GM12878 (cell line): ENCODE results near the gene PLEK2. TPM values are rescaled to one million over a fixed set of nuclear protein-coding genes. Genes with fewer than 3 reads are reported as not detected.

ENCODE experiments used
- ATAC-seq: fragments of 200-7000 bp; cut with Tn5 transposase; 3 replicates; pipeline ENCODE4 v1.9.1; 2020; ENCODE audit warnings: mild to moderate bottlenecking, moderate library complexity
- BruUV-seq: library from RNA; stranded (reverse); fragments of 400-500 nt; replicated peaks from 2 replicates; lab custom pipeline; 2021; lab: Mats Ljungman, UMichigan
- CTCF ChIA-PET: fragments of 300-600 bp; sonication (Branson Sonifier 250); formaldehyde crosslinking; extraction: SDS; loops from one replicate; lab custom pipeline; 2021; ENCODE audit warnings: inconsistent platforms; lab: Yijun Ruan, JAX
- POLR2A ChIA-PET: fragments of 350-600 bp; formaldehyde crosslinking; extraction: SDS; loops from one replicate; lab custom pipeline; 2021; ENCODE audit warnings: inconsistent platforms; lab: Charles Lee
- RAD21 ChIA-PET: fragments of 300-600 bp; sonication (Branson Sonifier 250); formaldehyde crosslinking; loops from one replicate; lab custom pipeline; 2023; ENCODE audit warnings: antibody characterized with exemption; ENCODE audit not compliant: unreplicated experiment; lab: Charles Lee
- SMC1A ChIA-PET: fragments of 300-600 bp; sonication (Branson Sonifier 250); formaldehyde crosslinking; loops from one replicate; lab custom pipeline; 2023; ENCODE audit not compliant: unreplicated experiment, uncharacterized antibody; lab: Charles Lee
- DNase-seq: peaks from one replicate; pipeline ENCODE4 v3.0.0-alpha.2; 2011; ENCODE audit warnings: low read depth, low spot score
- FAIRE-seq: peaks from 3 replicates; lab custom pipeline; 2011; peaks lifted over from hg19 to GRCh38; lab: Jason Lieb, UNC
- H2AFZ ChIP-seq: 2 replicates; pipeline ENCODE4 v1.6.0; 2011; ENCODE audit warnings: low read depth, low read length, control low read depth; ENCODE audit not compliant: control insufficient read depth
- H3K27ac ChIP-seq: 2 replicates; pipeline ENCODE4 v1.5.1; 2011; ENCODE audit warnings: control low read depth; ENCODE audit not compliant: control insufficient read depth, insufficient read depth
- H3K27me3 ChIP-seq, 2 experiments: replicated peaks in 1 of 2; 2 replicates each; pipeline versions ENCODE4 v1.6.0 to v1.6.1; 2011; ENCODE audit warnings: low read length in 1 of 2; ENCODE audit not compliant: control insufficient read depth in 2 of 2, insufficient read depth in 2 of 2
- H3K36me3 ChIP-seq, 2 experiments: 2 replicates each; pipeline ENCODE4 v1.5.1; 2011; ENCODE audit warnings: low read length in 1 of 2; ENCODE audit not compliant: control insufficient read depth in 2 of 2, insufficient read depth in 2 of 2
- H3K4me1 ChIP-seq: 2 replicates; pipeline ENCODE4 v1.6.1; 2011; ENCODE audit warnings: mild to moderate bottlenecking, low read length, moderate library complexity, mixed read lengths; ENCODE audit not compliant: control insufficient read depth, insufficient read depth
- H3K4me2 ChIP-seq: 2 replicates; pipeline ENCODE4 v1.6.0; 2011; ENCODE audit warnings: control low read depth; ENCODE audit not compliant: control insufficient read depth, insufficient read depth
- H3K4me3 ChIP-seq: fragments of 200-600 bp; sonication (generic); 2 replicates; pipeline ENCODE4 v1.5.1; 2016
- H3K79me2 ChIP-seq: 2 replicates; pipeline ENCODE4 v1.6.0; 2011; ENCODE audit warnings: low read length; ENCODE audit not compliant: control insufficient read depth, insufficient read depth
- H3K9ac ChIP-seq: 2 replicates; pipeline ENCODE4 v1.8.0; 2011; ENCODE audit warnings: low read length, control low read depth, mixed read lengths; ENCODE audit not compliant: control insufficient read depth, insufficient read depth
- H3K9me3 ChIP-seq: replicated peaks from 3 replicates; pipeline ENCODE4 v1.5.1; 2011; ENCODE audit warnings: mild to moderate bottlenecking, low read length; ENCODE audit not compliant: control insufficient read depth, insufficient read depth
- H4K20me1 ChIP-seq: 2 replicates; pipeline ENCODE4 v1.6.0; 2011; ENCODE audit not compliant: control insufficient read depth, insufficient read depth
- KAT2A ChIP-seq: conservative IDR thresholded peaks from 2 replicates; pipeline ENCODE4 v1.6.1; 2011; ENCODE audit warnings: low read depth, low read length; ENCODE audit not compliant: control insufficient read depth
- KLF5 ChIP-seq: fragments of 450-650 bp; IDR thresholded peaks from 2 replicates; pipeline ENCODE4 v1.6.1; 2014; ENCODE audit warnings: mild to moderate bottlenecking; ENCODE audit not compliant: partially characterized antibody
- MEF2B ChIP-seq: fragments of 450-650 bp; IDR thresholded peaks from 2 replicates; pipeline ENCODE4 v1.6.1; 2018; ENCODE audit warnings: mild to moderate bottlenecking, moderate library complexity; ENCODE audit not compliant: partially characterized antibody, poor library complexity, severe bottlenecking
- MTA3 ChIP-seq: IDR thresholded peaks from 2 replicates; pipeline ENCODE4 v1.6.1; 2012; ENCODE audit warnings: low read length, inconsistent platforms, borderline replicate concordance
- MYB ChIP-seq: fragments of 150-350 bp; IDR thresholded peaks from 2 replicates; pipeline ENCODE4 v1.6.1; 2014; ENCODE audit warnings: mild to moderate bottlenecking, low read depth, low read length, borderline replicate concordance
- POLR2AphosphoS2 ChIP-seq: IDR thresholded peaks from 2 replicates; pipeline ENCODE4 v1.6.1; 2011; ENCODE audit warnings: low read depth, mild to moderate bottlenecking, low read length, improper control_type of control experiment, moderate library complexity
- PRDM15 ChIP-seq: fragments of 450-650 bp; formaldehyde crosslinking; IDR thresholded peaks from 2 replicates; pipeline ENCODE4 v1.4.0; 2020; ENCODE audit warnings: mild to moderate bottlenecking, moderate library complexity
- ZBTB11 ChIP-seq: fragments of 450-650 bp; formaldehyde crosslinking; IDR thresholded peaks from 2 replicates; pipeline ENCODE4 v1.5.0; 2022; ENCODE audit warnings: mild to moderate bottlenecking, missing genetic modification characterization
- ZNF24 ChIP-seq: fragments of 450-650 bp; IDR thresholded peaks from 2 replicates; pipeline ENCODE4 v1.6.1; 2017; ENCODE audit warnings: antibody characterized with exemption, mild to moderate bottlenecking
- ZNF687 ChIP-seq: fragments of 450-650 bp; IDR thresholded peaks from 2 replicates; pipeline ENCODE4 v1.6.1; 2017; ENCODE audit warnings: mild to moderate bottlenecking, moderate library complexity
- ZSCAN29 ChIP-seq: fragments of 450-650 bp; IDR thresholded peaks from 2 replicates; pipeline ENCODE4 v1.6.1; 2017; ENCODE audit warnings: mild to moderate bottlenecking, moderate library complexity
- WGBS: methylation state at CpG from one replicate; pipeline ENCODE4 v1.1.6; 2016; ENCODE audit warnings: low lambda C conversion rate; ENCODE audit not compliant: insufficient replicate concordance, insufficient coverage; ENCODE audit errors: missing lambda C conversion rate; 5-methylcytosine and 5-hydroxymethylcytosine counted together
- in situ Hi-C: fragments of 300-500 bp; cut with MboI; formaldehyde crosslinking; loops from 9 replicates; pipeline ENCODE4 v1.14.3; 2018; ENCODE audit warnings: mixed read lengths
- intact Hi-C: fragments of 100-400 bp; cut with micrococcal nuclease; formaldehyde crosslinking; loops from one replicate; pipeline ENCODE4 v1.14.2; 2022; ENCODE audit not compliant: unreplicated experiment
- polyA plus RNA-seq, 11 experiments: library from polyadenylated mRNA; depleted of rRNA in 4 of 11; unstranded in 6 of 11; stranded (reverse) in 5 of 11; fragments of >200 nt; fragmentation: Nextera tagmentation in 4 of 11; fragmentation: Illumina TruSeq in 1 of 11; extraction: Ambion mirVana in 4 of 11; extraction: Trizol in 1 of 11; gene quantifications; 1 replicate in 1 of 11; 2 replicates in 10 of 11; pipeline versions ENCODE4 v1.2.1 to v1.2.3, GENCODE V29; 2011 to 2016; ENCODE audit warnings: inconsistent platforms in 2 of 11, missing spikeins in 2 of 11, low read depth in 1 of 11
- total RNA-seq, 4 experiments: library from RNA; depleted of rRNA in 3 of 4; stranded (reverse); fragments of >200 nt in 3 of 4; fragmentation: Illumina TruSeq in 1 of 4; extraction: Trizol in 1 of 4; gene quantifications; 2 replicates each; pipeline versions ENCODE4 v1.2.1 to v1.2.3, GENCODE V29; 2013 to 2021

PLEK2 gene
- total and polyA plus RNA-seq, 10 of the 15 experiments (the other 5 are each of a cell fraction or from before 2014, with no cell fraction given), result 0.08 to 0.20 TPM; not detected in 8

DNA sequence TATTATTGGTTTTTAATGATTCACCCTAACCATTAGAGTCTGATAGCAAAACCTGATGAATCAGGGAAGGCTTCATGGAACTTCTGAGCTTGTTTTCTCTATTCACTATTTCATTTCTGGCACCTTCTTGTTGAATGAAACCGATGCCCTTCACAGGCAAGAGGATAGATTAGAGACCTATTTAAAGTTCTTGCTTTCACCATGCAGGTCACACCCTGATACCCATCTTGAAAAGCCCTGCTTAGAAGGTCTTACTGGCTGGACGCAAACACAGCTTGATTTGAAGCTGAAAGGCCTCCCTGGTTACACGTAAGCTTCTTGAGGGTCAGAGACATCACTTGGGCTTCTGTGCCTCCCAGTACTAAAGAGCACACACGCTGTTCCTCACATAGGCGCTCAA lies 47.4 kb upstream of the PLEK2 start:
- Histone ChIP-seq H3K4me2 (no peak overlapping the region), H4K20me1 (no peaks in the 10 kb centered on the region), H3K4me3 (no peak overlapping the region), H3K36me3 (no peaks in the 10 kb centered on the region), H3K9me3 (no peaks in the 10 kb centered on the region), H3K4me1 (no peaks in the 10 kb centered on the region), H3K9ac (no peak overlapping the region), H3K79me2 (no peaks in the 10 kb centered on the region), H2AFZ (no peak overlapping the region), H3K27ac (no peak overlapping the region), H3K27me3 (no peaks in the 10 kb centered on the region)
- SMC1A ChIA-PET, result interaction anchor here (1.4 kb wide), 1 partner anchor 112 kb away, joined by 3 read pairs; no protein-coding TSS in a partner anchor
- 39% methylated on average over 5 of the region's 5 CpGs for WGBS
- DNase-seq, result no peak
- ATAC-seq, result no peak
- RAD21 ChIA-PET, result interaction anchor here (1.6 kb wide), 1 partner anchor 67 kb away, joined by 3 read pairs; no protein-coding TSS in a partner anchor
- no peak for FAIRE-seq
- in situ Hi-C loops (no loop called here), intact Hi-C loops (no loop called here)
- CTCF ChIA-PET, result interaction anchor here (0.8 kb wide), 1 partner anchor 22 kb away, joined by 4 read pairs; no protein-coding TSS in a partner anchor
- POLR2A ChIA-PET, result no interaction called here
- no TSS peak for BruUV-seq
- TF ChIP-seq PRDM15 (CRISPR knock-in tag) (no peak), POLR2AphosphoS2 (no peak), MTA3 (no peak), MEF2B (no peak), ZBTB11 (CRISPR knock-in tag) (no peak), ZNF24 (no peak), KLF5 (no peak), MYB (no peak), ZNF687 (no peak), KAT2A (no peak), ZSCAN29 (no peak)
